ENCODE results near the gene LPIN1.

LPIN1 gene

GRCh38 chr2:11764359-11764758 lies 17.9 kb downstream of the LPIN1 start:
- DNase-seq: no peak

GRCh38 chr2:11764920-11765319 lies 18.5 kb downstream of the LPIN1 start:
- no peak for DNase-seq

- DNase-seq: no peak
Measured at GRCh38 chr2:11765501-11765900, 19.1 kb downstream of the LPIN1 start.

GRCh38 chr2:11766016-11766415 lies 19.6 kb downstream of the LPIN1 start:
- DNase-seq: no peak

GRCh38 chr2:11767779-11768178 lies 21.3 kb downstream of the LPIN1 start:
- no peak for DNase-seq

GRCh38 chr2:11768946-11769345 lies 22.5 kb downstream of the LPIN1 start:
- no peak for DNase-seq

- no peak for DNase-seq
Measured at GRCh38 chr2:11769516-11769915, 23.1 kb downstream of the LPIN1 start.

GRCh38 chr2:11770531-11771188 lies 24.2 kb downstream of the LPIN1 start:
- no peak for DNase-seq

GRCh38 chr2:11771971-11772615 lies 25.7 kb downstream of the LPIN1 start:
- DNase-seq: no peak

GRCh38 chr2:11773111-11773510 lies 26.7 kb downstream of the LPIN1 start:
- DNase-seq: no peak

- no peak for DNase-seq
Measured at GRCh38 chr2:11773747-11774525, 27.5 kb downstream of the LPIN1 start.

- no peak for DNase-seq
Measured at GRCh38 chr2:11774600-11774999, 28.2 kb downstream of the LPIN1 start.

GRCh38 chr2:11775384-11775783 lies 29.0 kb downstream of the LPIN1 start:
- no peak for DNase-seq

GRCh38 chr2:11777066-11777782 lies 30.8 kb downstream of the LPIN1 start:
- DNase-seq: no peak

- DNase-seq: no peak
Measured at GRCh38 chr2:11777886-11778415, 31.5 kb downstream of the LPIN1 start.

GRCh38 chr2:11778416-11778815 lies 32.0 kb downstream of the LPIN1 start:
- no peak for DNase-seq

GRCh38 chr2:11778923-11779757 lies 32.7 kb downstream of the LPIN1 start:
- peak; percentile 72 to 73 for DNase-seq

GRCh38 chr2:11781602-11782001 lies 35.2 kb downstream of the LPIN1 start:
- DNase-seq: no peak

- DNase-seq: no peak
Measured at GRCh38 chr2:11784280-11784679, 37.8 kb downstream of the LPIN1 start.

GRCh38 chr2:11784747-11785610 lies 38.5 kb downstream of the LPIN1 start:
- peak; percentile 24 to 37 for DNase-seq

- no peak for DNase-seq
Measured at GRCh38 chr2:11785611-11785940, 39.1 kb downstream of the LPIN1 start.
